Astrocyte (in vitro differentiated cells and primary cell): ENCODE measurements around the gene ABHD17C.

Experiments used
- EZH2 ChIP-seq: IDR thresholded peaks from 2 replicates; pipeline ENCODE4 v1.6.1; 2012; ENCODE audit warnings: mild to moderate bottlenecking, low read length, inconsistent platforms; ENCODE audit not compliant: insufficient read depth
- TF ChIP-seq, protein P1 (sequence below): IDR thresholded peaks from 2 replicates; pipeline ENCODE4 v1.5.1; 2011; ENCODE audit warnings: low read depth, mild to moderate bottlenecking, inconsistent platforms, low read length, moderate library complexity; ENCODE audit not compliant: insufficient read depth

DNA sequence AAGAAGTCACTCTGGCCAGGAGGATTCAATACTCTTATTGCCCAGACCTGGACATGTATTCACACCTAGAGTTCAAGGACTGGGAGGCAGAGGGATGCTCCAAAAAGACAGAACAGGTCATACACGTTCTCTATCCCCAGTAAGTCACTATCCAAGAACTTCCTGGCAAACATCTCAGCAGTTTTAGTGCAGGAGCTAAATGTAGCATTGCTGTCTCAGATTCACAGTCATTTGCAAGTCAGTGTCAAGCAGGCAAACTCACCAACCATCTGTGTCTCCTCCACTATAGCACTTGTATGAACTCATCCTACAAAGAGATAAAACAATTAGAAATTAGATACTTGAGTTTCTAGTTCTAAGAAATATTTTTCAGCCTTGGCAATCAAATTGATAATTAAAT lies 38.4 kb downstream of the ABHD17C start:
- TF ChIP-seq, protein P1, sequence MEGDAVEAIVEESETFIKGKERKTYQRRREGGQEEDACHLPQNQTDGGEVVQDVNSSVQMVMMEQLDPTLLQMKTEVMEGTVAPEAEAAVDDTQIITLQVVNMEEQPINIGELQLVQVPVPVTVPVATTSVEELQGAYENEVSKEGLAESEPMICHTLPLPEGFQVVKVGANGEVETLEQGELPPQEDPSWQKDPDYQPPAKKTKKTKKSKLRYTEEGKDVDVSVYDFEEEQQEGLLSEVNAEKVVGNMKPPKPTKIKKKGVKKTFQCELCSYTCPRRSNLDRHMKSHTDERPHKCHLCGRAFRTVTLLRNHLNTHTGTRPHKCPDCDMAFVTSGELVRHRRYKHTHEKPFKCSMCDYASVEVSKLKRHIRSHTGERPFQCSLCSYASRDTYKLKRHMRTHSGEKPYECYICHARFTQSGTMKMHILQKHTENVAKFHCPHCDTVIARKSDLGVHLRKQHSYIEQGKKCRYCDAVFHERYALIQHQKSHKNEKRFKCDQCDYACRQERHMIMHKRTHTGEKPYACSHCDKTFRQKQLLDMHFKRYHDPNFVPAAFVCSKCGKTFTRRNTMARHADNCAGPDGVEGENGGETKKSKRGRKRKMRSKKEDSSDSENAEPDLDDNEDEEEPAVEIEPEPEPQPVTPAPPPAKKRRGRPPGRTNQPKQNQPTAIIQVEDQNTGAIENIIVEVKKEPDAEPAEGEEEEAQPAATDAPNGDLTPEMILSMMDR, result no peak
- no peak for TF ChIP-seq EZH2
